Measurements from ENCODE around the gene LMTK3.
A peak's percentile ranks its signal among the peaks of the same experiment; 100 is the strongest.

The LMTK3 gene

DNA sequence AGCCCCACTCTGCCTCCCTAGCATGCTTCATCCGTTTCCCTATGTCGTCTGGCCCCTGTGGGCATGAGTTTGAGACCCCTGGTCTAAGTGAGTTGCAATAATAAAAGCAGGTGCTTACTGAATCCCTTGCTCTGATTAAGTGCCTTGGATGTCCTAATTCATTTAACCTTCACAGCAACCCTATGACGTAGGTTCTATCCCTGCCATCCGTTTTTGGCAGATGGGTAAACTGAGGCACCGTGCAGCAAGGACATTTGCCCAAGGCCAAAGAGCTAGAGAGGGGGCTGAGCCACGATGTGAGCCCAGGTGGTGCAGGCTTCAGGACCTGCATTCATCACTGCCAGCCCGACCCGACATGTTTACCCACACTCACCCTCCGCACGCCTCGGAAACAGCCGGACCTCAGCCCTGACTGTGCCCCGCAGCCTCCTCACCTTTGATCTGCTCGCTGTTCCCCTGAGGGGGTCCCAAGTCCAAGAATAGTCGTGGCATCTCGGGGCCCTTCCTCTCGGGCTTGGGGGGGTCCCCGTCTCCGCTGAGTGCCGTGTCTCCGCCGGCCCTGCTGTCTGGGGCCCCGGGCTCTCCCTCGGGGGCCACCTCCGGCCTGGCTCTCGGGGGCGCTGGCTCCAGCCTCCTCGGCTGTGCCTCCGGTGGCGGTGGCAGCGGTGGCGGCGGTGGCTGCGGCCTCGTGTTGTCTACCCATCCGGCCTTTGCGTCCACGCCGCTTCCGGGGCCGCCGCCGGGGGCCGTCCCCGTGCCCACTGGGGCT is 14.5 kb downstream of the LMTK3 start:
- no peak overlapping the region for H2AFZ ChIP-seq (ENCODE audit: insufficient read depth, low read length, poor library complexity)
- no peak overlapping the region for H3K27ac ChIP-seq (ENCODE audit: low read depth, low read length)
- H3K9ac ChIP-seq (ENCODE audit: low read length), result peak overlapping the region; percentile 28
- H3K79me2 ChIP-seq (ENCODE audit: control insufficient read depth, insufficient read depth, low read length, poor library complexity), result peaks cover 4% of the 10 kb centered on the region
- H3K36me3 ChIP-seq (ENCODE audit: control insufficient read depth in 1 of 2, insufficient read depth in 2 of 2, low read length in 2 of 2), result peaks cover 0 to 1% of the 10 kb centered on the region in 2 experiments
- no peak overlapping the region for H2BK5ac ChIP-seq (ENCODE audit: low read depth, low read length, poor library complexity)
- H2AK5ac ChIP-seq (ENCODE audit: low read length), result no peak overlapping the region
- no peak overlapping the region for H2BK12ac ChIP-seq (ENCODE audit: low read length)
- H3K18ac ChIP-seq (ENCODE audit: low read length), result no peak overlapping the region
- H3K14ac ChIP-seq (ENCODE audit: low read length), result no peak overlapping the region
- peaks cover 18 to 19% of the 10 kb centered on the region in 2 experiments for H3K4me1 ChIP-seq (ENCODE audit: control insufficient read depth in 1 of 2, insufficient read depth in 2 of 2, low read length in 2 of 2)
- no peaks in the 10 kb centered on the region for H3K9me3 ChIP-seq (ENCODE audit: insufficient read depth, low read depth, low read length)
- H4K8ac ChIP-seq (ENCODE audit: low read depth, low read length), result no peak overlapping the region
- no peak overlapping the region for H3K4ac ChIP-seq (ENCODE audit: low read depth, low read length)
- H2BK120ac ChIP-seq (ENCODE audit: insufficient read depth, low read length, poor library complexity), result no peak overlapping the region
- H3K4me2 ChIP-seq (ENCODE audit: low read length), result no peak overlapping the region
- no peak for DNase-seq
- H3K27me3 ChIP-seq (ENCODE audit: insufficient read depth, low read length), result no peaks in the 10 kb centered on the region
- no CpG with 5 or more reads among the region's 45 CpGs for WGBS (ENCODE audit: extremely low coverage, insufficient coverage, insufficient read length)
- H3K79me1 ChIP-seq (ENCODE audit: low read length), result peaks cover 13% of the 10 kb centered on the region
- H3K4me3 ChIP-seq (ENCODE audit: low read depth, low read length), result no peak overlapping the region
- H4K91ac ChIP-seq (ENCODE audit: low read depth, low read length), result no peak overlapping the region
- no peak overlapping the region for H4K12ac ChIP-seq (ENCODE audit: low read depth, low read length)
- H3K23ac ChIP-seq (ENCODE audit: low read length), result no peak overlapping the region

DNA sequence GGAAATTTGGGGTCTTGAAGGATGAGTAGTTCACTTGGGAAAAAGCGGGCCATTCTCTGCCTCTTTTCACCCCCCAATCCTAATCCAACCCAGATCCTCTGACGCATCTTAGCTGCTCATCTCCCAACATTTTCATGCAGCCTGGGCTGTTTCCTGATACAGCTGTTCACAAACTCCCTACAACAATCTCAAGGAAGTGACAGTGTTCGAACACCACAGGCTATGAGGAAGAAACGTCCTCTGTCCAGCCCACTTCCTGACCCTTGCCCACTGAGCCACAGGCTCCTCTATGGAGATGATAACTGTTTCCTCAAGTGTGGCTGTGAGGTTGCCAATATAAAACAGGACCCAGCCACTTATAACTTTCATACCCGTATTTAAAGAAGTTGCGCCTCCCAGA is 16.2 kb downstream of the LMTK3 start:
- Histone ChIP-seq H2AFZ (ENCODE audit: insufficient read depth, low read length, poor library complexity) (no peak overlapping the region), H2BK5ac (ENCODE audit: low read depth, low read length, poor library complexity) (no peak overlapping the region)
- WGBS (ENCODE audit: extremely low coverage, insufficient coverage, insufficient read length), result no CpG with 5 or more reads among the region's 6 CpGs

DNA sequence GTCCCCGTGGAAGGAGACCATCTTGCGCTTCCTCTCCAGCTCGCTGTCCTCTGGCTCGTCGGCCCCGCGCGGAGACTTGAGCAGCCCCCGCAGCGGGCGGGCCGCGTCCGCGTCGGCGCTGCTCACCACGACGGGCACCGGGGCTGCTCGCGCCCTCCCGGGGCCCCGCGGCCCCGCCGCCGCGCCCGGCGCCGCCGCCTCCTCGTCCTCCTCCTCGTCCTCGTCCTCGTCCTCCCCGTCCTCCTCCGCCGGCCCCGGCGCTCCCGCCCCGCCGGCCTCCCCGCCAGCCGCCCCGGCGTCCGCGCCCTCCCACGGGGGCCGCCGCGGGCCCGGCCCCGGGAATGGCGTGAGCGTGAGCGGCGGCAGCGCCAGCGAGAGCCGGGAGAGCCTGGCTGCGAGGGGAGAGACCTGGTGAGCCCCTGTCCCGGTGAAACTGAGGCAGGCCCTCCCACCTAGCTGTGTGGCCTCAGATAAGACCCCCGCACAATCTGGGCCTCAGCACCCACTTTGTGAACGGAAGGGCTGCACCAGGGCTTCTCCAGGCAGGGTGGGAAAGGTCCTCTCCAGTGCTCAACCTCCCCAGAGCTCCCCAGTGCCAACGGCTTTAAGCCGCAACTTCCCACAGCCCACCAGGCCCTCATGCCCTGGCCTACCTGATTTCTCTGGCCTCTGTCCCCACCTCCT is 17.8 kb downstream of the LMTK3 start:
- Histone ChIP-seq H3K18ac (ENCODE audit: low read length) (peak overlapping the region; percentile 70), H3K4me1 (ENCODE audit: control insufficient read depth in 1 of 2, insufficient read depth in 2 of 2, low read length in 2 of 2) (peaks cover 10 to 13% of the 10 kb centered on the region in 2 experiments), H3K79me1 (ENCODE audit: low read length) (peaks cover 4% of the 10 kb centered on the region), H4K8ac (ENCODE audit: low read depth, low read length) (peak overlapping the region; percentile 84), H3K4me3 (ENCODE audit: low read depth, low read length) (peak overlapping the region; percentile 76), H2BK12ac (ENCODE audit: low read length) (no peak overlapping the region), H2BK5ac (ENCODE audit: low read depth, low read length, poor library complexity) (peak overlapping the region; percentile 25), H4K12ac (ENCODE audit: low read depth, low read length) (peak overlapping the region; percentile 45), H3K4me2 (ENCODE audit: low read length) (peak overlapping the region; percentile 69), H2AK5ac (ENCODE audit: low read length) (peak overlapping the region; percentile 65), H3K9me3 (ENCODE audit: insufficient read depth, low read depth, low read length) (no peaks in the 10 kb centered on the region), H3K23ac (ENCODE audit: low read length) (no peak overlapping the region), H3K14ac (ENCODE audit: low read length) (peak overlapping the region; percentile 63), H3K79me2 (ENCODE audit: control insufficient read depth, insufficient read depth, low read length, poor library complexity) (peaks cover 2% of the 10 kb centered on the region), H3K36me3 (ENCODE audit: control insufficient read depth in 1 of 2, insufficient read depth in 2 of 2, low read length in 2 of 2) (peaks cover 0 to 1% of the 10 kb centered on the region in 2 experiments), H3K27me3 (ENCODE audit: insufficient read depth, low read length) (no peaks in the 10 kb centered on the region), H3K9ac (ENCODE audit: low read length) (peak overlapping the region; percentile 86), H2BK120ac (ENCODE audit: insufficient read depth, low read length, poor library complexity) (peak overlapping the region; percentile 38), H3K27ac (ENCODE audit: low read depth, low read length) (no peak overlapping the region), H2AFZ (ENCODE audit: insufficient read depth, low read length, poor library complexity) (peak overlapping the region; percentile 53), H4K91ac (ENCODE audit: low read depth, low read length) (peak overlapping the region; percentile 74), H3K4ac (ENCODE audit: low read depth, low read length) (peak overlapping the region; percentile 42)
- DNase-seq, result no peak
- no CpG with 5 or more reads among the region's 70 CpGs for whole genome bisulfite sequencing (ENCODE audit: extremely low coverage, insufficient coverage, insufficient read length)

More for the DNA sequence above, 16.2 kb downstream of the LMTK3 start:
- Histone ChIP-seq H3K18ac (ENCODE audit: low read length) (no peak overlapping the region), H3K4me1 (ENCODE audit: control insufficient read depth in 1 of 2, insufficient read depth in 2 of 2, low read length in 2 of 2) (peaks cover 10 to 13% of the 10 kb centered on the region in 2 experiments), H3K9me3 (ENCODE audit: insufficient read depth, low read depth, low read length) (no peaks in the 10 kb centered on the region), H3K27me3 (ENCODE audit: insufficient read depth, low read length) (no peaks in the 10 kb centered on the region), H3K79me2 (ENCODE audit: control insufficient read depth, insufficient read depth, low read length, poor library complexity) (peaks cover 2% of the 10 kb centered on the region), H4K8ac (ENCODE audit: low read depth, low read length) (no peak overlapping the region), H3K4me3 (ENCODE audit: low read depth, low read length) (no peak overlapping the region), H4K12ac (ENCODE audit: low read depth, low read length) (no peak overlapping the region), H3K14ac (ENCODE audit: low read length) (no peak overlapping the region), H3K4me2 (ENCODE audit: low read length) (no peak overlapping the region), H3K9ac (ENCODE audit: low read length) (no peak overlapping the region), H3K79me1 (ENCODE audit: low read length) (peaks cover 4% of the 10 kb centered on the region), H2BK12ac (ENCODE audit: low read length) (no peak overlapping the region), H2BK120ac (ENCODE audit: insufficient read depth, low read length, poor library complexity) (no peak overlapping the region), H3K36me3 (ENCODE audit: control insufficient read depth in 1 of 2, insufficient read depth in 2 of 2, low read length in 2 of 2) (peaks cover 0 to 1% of the 10 kb centered on the region in 2 experiments), H2AK5ac (ENCODE audit: low read length) (no peak overlapping the region), H3K27ac (ENCODE audit: low read depth, low read length) (no peak overlapping the region), H4K91ac (ENCODE audit: low read depth, low read length) (no peak overlapping the region), H3K4ac (ENCODE audit: low read depth, low read length) (no peak overlapping the region), H3K23ac (ENCODE audit: low read length) (no peak overlapping the region)
- peak in 1 of 2 donors; percentile 28 for DNase-seq

DNA sequence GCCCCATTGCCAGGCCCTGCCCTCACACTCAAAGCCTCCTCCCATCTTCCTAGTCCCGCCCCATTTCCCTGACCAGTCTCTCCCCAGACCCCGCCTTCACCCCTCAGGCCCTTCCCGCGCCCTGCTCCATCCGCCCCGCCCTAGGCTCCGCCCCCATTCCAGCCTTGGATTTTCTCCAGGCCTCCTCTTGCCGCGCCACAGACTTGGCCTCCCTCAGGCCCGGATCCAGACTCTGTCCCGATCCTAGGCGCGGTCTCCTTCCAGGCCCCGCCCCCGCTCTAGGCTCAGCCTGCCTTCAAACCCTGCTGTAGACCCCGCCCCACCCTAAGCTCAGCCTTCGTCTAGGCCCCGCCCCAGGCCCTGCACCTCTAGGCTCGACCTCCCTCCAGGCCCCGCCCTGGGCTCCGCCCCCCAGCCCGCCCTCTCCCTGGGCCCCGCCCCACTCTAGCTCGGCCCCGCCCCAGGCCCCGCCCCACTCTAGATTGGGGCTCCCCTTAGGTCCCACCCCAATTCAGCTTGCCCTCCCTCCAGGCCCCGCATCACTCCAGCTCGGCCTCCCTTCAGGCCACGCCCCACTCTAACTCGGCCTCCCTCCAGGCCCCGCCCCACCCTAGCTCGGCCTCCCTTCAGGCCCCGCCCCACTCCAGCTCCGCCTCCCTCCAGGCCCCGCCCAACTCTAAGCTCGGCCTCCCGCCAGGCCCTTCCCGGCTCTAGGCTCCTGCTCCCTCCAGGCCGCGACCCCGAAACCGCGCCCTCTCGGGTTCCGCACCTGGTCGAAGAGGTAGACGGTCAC is 18.5 kb downstream of the LMTK3 start:
- no peaks in the 10 kb centered on the region for H3K9me3 ChIP-seq (ENCODE audit: insufficient read depth, low read depth, low read length)
- H3K9ac ChIP-seq (ENCODE audit: low read length), result peak overlapping the region; percentile 78
- peak overlapping the region; percentile 42 for H3K4ac ChIP-seq (ENCODE audit: low read depth, low read length)
- peaks cover 2% of the 10 kb centered on the region for H3K79me2 ChIP-seq (ENCODE audit: control insufficient read depth, insufficient read depth, low read length, poor library complexity)
- peak overlapping the region; percentile 25 for H2BK5ac ChIP-seq (ENCODE audit: low read depth, low read length, poor library complexity)
- no peak overlapping the region for H3K23ac ChIP-seq (ENCODE audit: low read length)
- H3K27ac ChIP-seq (ENCODE audit: low read depth, low read length), result peak overlapping the region; percentile 35
- H3K4me1 ChIP-seq (ENCODE audit: control insufficient read depth in 1 of 2, insufficient read depth in 2 of 2, low read length in 2 of 2), result peaks cover 10 to 13% of the 10 kb centered on the region in 2 experiments
- peak overlapping the region; percentile 45 for H4K12ac ChIP-seq (ENCODE audit: low read depth, low read length)
- H2AK5ac ChIP-seq (ENCODE audit: low read length), result peak overlapping the region; percentile 27
- H4K8ac ChIP-seq (ENCODE audit: low read depth, low read length), result peak overlapping the region; percentile 84
- H2AFZ ChIP-seq (ENCODE audit: insufficient read depth, low read length, poor library complexity), result peak overlapping the region; percentile 53
- DNase-seq, result peak; percentile 96 to 97
- peak overlapping the region; percentile 74 for H4K91ac ChIP-seq (ENCODE audit: low read depth, low read length)
- H3K36me3 ChIP-seq (ENCODE audit: control insufficient read depth in 1 of 2, insufficient read depth in 2 of 2, low read length in 2 of 2), result peaks cover 0 to 1% of the 10 kb centered on the region in 2 experiments
- H2BK12ac ChIP-seq (ENCODE audit: low read length), result no peak overlapping the region
- peaks cover 4% of the 10 kb centered on the region for H3K79me1 ChIP-seq (ENCODE audit: low read length)
- no CpG with 5 or more reads among the region's 47 CpGs for WGBS (ENCODE audit: extremely low coverage, insufficient coverage, insufficient read length)
- H3K4me3 ChIP-seq (ENCODE audit: low read depth, low read length), result peak overlapping the region; percentile 76
- peak overlapping the region; percentile 63 for H3K14ac ChIP-seq (ENCODE audit: low read length)
- no peaks in the 10 kb centered on the region for H3K27me3 ChIP-seq (ENCODE audit: insufficient read depth, low read length)
- no peak overlapping the region for H2BK120ac ChIP-seq (ENCODE audit: insufficient read depth, low read length, poor library complexity)
- peak overlapping the region; percentile 70 for H3K18ac ChIP-seq (ENCODE audit: low read length)
- H3K4me2 ChIP-seq (ENCODE audit: low read length), result peak overlapping the region; percentile 69

All from trophoblast cell (in vitro differentiated cells and primary cell).